AG04450 (cell line): ENCODE data around the gene LIG3. TPM values are rescaled to one million over a fixed set of nuclear protein-coding genes. Genes with fewer than 3 reads are reported as not detected.

ENCODE experiments used
- CTCF ChIA-PET: fragments of 300-600, 350-600 bp; formaldehyde crosslinking; extraction: SDS; loops from one replicate; lab custom pipeline; 2022; ENCODE audit warnings: antibody characterized with exemption, inconsistent platforms; lab: Charles Lee
- POLR2A ChIA-PET: fragments of 350-600 bp; formaldehyde crosslinking; extraction: SDS; loops from one replicate; lab custom pipeline; 2021; ENCODE audit warnings: antibody characterized with exemption, inconsistent platforms; lab: Yijun Ruan, JAX
- DNase-seq: peaks from one replicate; pipeline ENCODE4 v3.0.0-alpha.2; 2011; ENCODE audit warnings: low read depth, low spot score
- H3K27ac ChIP-seq: one replicate; pipeline ENCODE4 v1.5.1; 2012; ENCODE audit warnings: low read depth, low read length, control low read depth
- H3K27me3 ChIP-seq: one replicate; pipeline ENCODE4 v1.6.0; 2012; ENCODE audit warnings: low read length; ENCODE audit not compliant: control insufficient read depth, insufficient read depth
- H3K4me3 ChIP-seq: 2 replicates; pipeline ENCODE4 v1.5.1; 2011; ENCODE audit warnings: mild to moderate bottlenecking, low read depth, low read length, control low read depth
- H3K9me3 ChIP-seq: 2 replicates; pipeline ENCODE4 v1.5.1; 2012; ENCODE audit warnings: low read length; ENCODE audit not compliant: control insufficient read depth, insufficient read depth
- polyA plus RNA-seq: library from polyadenylated mRNA; depleted of rRNA; stranded (reverse); fragments of >200 nt; gene quantifications from 2 replicates; pipeline ENCODE4 v1.2.3, GENCODE V29; 2011; rRNA removed
- TF ChIP-seq, protein P1 (sequence below): IDR thresholded peaks from 2 replicates; pipeline ENCODE4 v1.5.1; 2011; ENCODE audit warnings: low read depth, low read length, control low read depth, inconsistent platforms

The LIG3 gene
- polyA plus RNA-seq, 1 experiment, result 34.2 TPM

DNA sequence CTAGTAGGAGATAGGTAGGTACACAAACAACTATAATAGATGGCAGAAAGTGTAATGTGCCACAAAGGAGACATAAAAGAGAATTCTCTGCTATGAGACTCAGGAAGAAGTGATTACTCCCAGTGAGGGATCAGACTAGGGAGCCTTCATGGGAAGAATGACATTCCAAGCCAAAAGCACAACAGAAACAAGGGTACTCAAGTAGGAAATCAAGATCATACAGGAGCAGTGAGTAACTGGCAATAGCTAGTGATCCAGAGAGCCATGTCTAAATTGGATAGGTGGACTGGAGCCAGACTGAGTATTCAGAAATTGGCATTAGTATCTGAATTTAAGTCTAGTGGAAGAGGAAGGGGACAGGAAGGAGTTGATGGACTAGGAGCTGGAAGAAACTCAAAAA lies 72.5 kb downstream of the LIG3 start:
- no peak overlapping the region for H3K4me3 ChIP-seq
- TF ChIP-seq, protein P1, sequence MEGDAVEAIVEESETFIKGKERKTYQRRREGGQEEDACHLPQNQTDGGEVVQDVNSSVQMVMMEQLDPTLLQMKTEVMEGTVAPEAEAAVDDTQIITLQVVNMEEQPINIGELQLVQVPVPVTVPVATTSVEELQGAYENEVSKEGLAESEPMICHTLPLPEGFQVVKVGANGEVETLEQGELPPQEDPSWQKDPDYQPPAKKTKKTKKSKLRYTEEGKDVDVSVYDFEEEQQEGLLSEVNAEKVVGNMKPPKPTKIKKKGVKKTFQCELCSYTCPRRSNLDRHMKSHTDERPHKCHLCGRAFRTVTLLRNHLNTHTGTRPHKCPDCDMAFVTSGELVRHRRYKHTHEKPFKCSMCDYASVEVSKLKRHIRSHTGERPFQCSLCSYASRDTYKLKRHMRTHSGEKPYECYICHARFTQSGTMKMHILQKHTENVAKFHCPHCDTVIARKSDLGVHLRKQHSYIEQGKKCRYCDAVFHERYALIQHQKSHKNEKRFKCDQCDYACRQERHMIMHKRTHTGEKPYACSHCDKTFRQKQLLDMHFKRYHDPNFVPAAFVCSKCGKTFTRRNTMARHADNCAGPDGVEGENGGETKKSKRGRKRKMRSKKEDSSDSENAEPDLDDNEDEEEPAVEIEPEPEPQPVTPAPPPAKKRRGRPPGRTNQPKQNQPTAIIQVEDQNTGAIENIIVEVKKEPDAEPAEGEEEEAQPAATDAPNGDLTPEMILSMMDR, result no peak
- ChIA-PET POLR2A (interaction anchor here (0.7 kb wide), 1 partner anchor 30 kb away, joined by 3 read pairs; no protein-coding TSS in a partner anchor), CTCF (interaction anchor here (1.3 kb wide), 1 partner anchor 37 kb away, joined by 3 read pairs; no protein-coding TSS in a partner anchor)
- no peak for DNase-seq
- H3K27ac ChIP-seq, result no peak overlapping the region
- H3K27me3 ChIP-seq, result no peaks in the 10 kb centered on the region
- H3K9me3 ChIP-seq, result no peaks in the 10 kb centered on the region

DNA sequence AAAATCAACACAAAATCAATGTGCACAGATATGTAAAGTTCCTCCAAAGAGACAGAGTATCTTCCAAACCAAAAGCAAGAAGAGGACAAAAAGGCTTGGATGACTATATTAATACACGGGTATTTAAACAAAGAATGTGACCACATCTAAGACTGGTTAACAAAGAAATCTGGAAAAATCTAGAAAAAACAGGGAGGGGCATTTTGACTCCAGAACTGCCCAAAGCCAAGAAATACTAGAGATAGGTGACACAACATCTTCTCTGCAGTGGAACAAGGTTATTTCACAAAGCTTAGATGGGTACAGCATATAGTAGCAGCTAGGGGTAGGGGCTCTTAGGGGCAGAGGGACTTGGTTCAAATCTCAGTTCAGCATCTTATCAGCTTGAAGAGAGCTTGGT lies 72.9 kb downstream of the LIG3 start:
- no peak for DNase-seq
- Histone ChIP-seq H3K9me3 (no peaks in the 10 kb centered on the region), H3K4me3 (no peak overlapping the region), H3K27me3 (no peaks in the 10 kb centered on the region), H3K27ac (no peak overlapping the region)
- POLR2A ChIA-PET, result interaction anchor here (0.7 kb wide), 1 partner anchor 30 kb away, joined by 3 read pairs; no protein-coding TSS in a partner anchor
- CTCF ChIA-PET, result interaction anchor here (1.3 kb wide), 1 partner anchor 36 kb away, joined by 3 read pairs; no protein-coding TSS in a partner anchor
- TF ChIP-seq, protein P1, result no peak

DNA sequence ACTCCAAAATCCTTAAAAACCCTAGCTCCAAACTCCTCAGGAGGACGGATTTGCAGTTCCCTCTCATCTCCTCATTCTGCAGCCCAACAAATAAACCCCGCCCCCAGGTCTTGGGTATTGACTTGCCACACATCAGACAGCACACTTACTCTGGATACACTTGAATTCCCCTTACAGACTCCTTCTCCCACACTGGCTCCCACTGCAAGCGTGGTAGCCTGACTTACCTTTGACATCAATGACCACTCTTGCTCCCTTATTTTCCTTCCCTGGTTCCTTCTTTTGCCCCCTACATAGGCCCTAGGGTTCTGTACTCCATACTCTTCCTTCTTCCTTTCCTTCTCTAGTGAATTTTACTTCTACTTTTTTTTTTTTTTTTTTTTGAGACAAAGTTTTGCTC lies 75.7 kb downstream of the LIG3 start:
- TF ChIP-seq, protein P1, result no peak
- ChIA-PET CTCF (interaction anchor here (0.7 kb wide), 1 partner anchor 84 kb away, joined by 6 read pairs; no protein-coding TSS in a partner anchor), POLR2A (no interaction called here)
- DNase-seq, result no peak
- no peak overlapping the region for H3K27ac ChIP-seq
- no peaks in the 10 kb centered on the region for H3K9me3 ChIP-seq
- H3K27me3 ChIP-seq, result no peaks in the 10 kb centered on the region
- H3K4me3 ChIP-seq, result no peak overlapping the region

DNA sequence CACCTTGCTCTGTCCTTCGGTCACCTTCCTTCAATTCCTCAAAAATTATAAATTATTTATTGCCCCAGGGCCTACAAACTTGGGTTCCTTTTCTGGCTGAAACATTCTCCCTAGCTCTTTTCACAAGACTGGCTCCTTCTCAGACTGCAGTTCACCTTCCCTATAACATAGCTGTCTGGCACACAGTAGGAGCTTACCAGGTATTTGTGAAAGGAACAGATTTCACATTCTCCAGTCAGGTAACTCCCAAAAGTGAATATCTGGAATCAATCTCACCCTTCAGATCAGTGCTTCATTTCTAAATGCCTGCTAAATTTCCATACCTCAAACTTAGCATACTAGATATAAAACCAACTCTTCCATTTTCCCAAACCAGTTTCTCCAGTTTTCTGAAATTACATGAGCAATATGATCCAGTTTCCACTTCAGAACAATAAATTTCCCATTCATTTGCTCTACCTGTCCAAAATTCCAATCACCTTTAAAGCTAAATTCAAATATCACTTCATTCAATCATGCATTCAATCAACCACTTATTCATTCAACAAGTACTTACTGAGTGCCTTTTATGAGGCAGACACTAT lies 77.1 kb downstream of the LIG3 start:
- CTCF ChIA-PET, result interaction anchor here (0.6 kb wide), 1 partner anchor 35 kb away, joined by 4 read pairs; no protein-coding TSS in a partner anchor
- POLR2A ChIA-PET, result no interaction called here
- TF ChIP-seq, protein P1, result no peak
- Histone ChIP-seq H3K27me3 (no peaks in the 10 kb centered on the region), H3K27ac (no peak overlapping the region), H3K4me3 (no peak overlapping the region), H3K9me3 (no peaks in the 10 kb centered on the region)
- DNase-seq, result no peak

Other genes starting within 250 kb of the LIG3 start
- gene CCT6B, start 19.1 kb upstream of the LIG3 start, polyA plus RNA-seq, result 1.9 and 2.3 TPM in 2 replicates
- gene ZNF830, start 19.0 kb upstream of the LIG3 start, polyA plus RNA-seq, result 6.9 and 9.4 TPM in 2 replicates
- 11.0 and 14.4 TPM in 2 replicates for gene RFFL, start 83.2 kb downstream of the LIG3 start, polyA plus RNA-seq
- 14.3 and 15.1 TPM in 2 replicates for gene RAD51D, start 139.3 kb downstream of the LIG3 start, polyA plus RNA-seq
- 0.09 TPM in 1 of 2 replicates, not detected in the other for gene FNDC8, start 141.1 kb downstream of the LIG3 start, polyA plus RNA-seq
- gene NLE1, start 161.8 kb downstream of the LIG3 start, polyA plus RNA-seq, result 10.5 and 14.0 TPM in 2 replicates
- not detected in 2 replicates for gene UNC45B, start 167.3 kb downstream of the LIG3 start, polyA plus RNA-seq
- gene SLC35G3, start 213.9 kb downstream of the LIG3 start, polyA plus RNA-seq, result not detected in 2 replicates